HG02970 (cell line): ENCODE measurements around the gene C10orf105.

Source experiments
- ATAC-seq: cut with Tn5 transposase; IDR thresholded peaks from one replicate; pipeline ENCODE4 v1.9.1; 2021; ENCODE audit warnings: mild to moderate bottlenecking, moderate library complexity, moderate number of reproducible peaks; ENCODE audit not compliant: unreplicated experiment, low FRiP score

The C10orf105 gene, protein sequence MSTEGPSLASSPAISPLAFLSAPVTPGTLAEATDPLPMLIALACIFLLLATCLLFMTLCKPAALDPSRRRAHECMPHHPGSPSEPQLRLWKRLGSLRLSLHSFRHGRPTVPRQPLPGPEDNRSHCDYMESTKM

DNA sequence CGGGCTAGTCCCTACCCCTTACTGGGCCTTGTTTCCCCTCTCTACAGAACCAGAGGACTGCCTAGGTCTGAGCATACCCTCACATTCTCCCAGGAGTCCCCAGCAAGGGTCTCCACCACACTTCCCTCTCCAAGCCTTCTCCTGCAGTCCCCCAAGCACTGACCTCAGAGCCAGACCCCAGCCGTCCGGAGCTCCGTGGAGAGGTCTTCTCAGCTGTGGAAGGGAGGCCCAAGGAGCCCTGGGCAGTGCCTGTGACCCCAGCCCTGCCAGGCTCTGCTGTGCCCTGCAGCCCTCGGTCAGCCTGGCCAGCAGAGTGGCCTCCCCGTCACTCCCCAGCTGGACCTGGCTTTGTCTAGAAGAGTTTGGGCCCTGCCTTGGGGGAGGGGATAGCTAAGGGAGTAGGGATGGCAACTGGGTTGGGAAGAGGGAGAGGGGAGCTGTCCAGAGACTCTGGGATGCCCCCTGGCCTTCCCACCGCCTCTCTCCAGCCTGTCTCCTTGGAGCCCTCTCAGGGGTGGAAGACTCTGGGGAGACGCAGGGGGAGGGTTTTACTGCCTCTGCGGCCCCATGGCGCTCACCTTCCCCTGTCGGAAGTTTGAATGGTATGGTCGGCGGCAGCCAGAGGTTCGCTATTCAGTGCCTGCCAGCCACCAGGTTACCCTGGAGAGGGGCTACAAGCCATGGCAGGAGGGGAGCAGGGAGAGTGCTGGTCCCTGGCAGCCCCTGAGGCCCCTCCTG lies at the start of gene C10orf105:
TSS of gene C10orf105 (minus strand) at position 315 of the 738 bp plus-strand sequence. CDS start 3,441 bp downstream, outside the sequence.
- no peak for ATAC-seq

DNA sequence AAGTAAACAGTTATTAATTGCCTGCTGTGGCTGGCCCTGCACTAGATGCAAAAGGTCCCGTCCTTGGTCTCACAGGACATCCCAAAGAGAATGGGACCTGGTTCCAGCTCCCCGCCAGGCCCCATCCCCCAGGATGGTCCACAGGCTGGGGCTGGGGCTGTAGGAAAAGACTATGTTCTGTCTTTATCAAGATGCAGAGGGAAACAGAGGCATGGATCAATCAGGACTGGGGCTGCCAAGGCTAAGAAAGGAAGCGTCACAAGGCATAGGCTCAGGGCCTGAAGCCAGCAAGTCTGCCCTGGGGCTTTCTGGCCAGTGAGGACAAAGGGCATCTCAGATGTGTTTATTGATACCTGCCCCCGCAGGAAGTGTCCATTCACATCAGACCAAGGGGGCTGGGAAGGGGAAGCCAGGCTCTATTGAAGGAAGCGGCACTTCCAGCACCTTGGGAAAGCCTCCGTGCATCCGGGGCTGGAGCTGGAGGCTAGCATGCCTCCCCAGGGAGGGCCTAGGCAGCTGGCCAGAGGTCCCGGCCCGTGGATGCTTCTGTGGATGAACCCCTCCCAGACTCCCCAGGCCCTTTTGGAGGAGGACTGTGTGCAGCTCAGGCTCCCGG lies 48.0 kb upstream of the C10orf105 start:
- ATAC-seq, result no peak

DNA sequence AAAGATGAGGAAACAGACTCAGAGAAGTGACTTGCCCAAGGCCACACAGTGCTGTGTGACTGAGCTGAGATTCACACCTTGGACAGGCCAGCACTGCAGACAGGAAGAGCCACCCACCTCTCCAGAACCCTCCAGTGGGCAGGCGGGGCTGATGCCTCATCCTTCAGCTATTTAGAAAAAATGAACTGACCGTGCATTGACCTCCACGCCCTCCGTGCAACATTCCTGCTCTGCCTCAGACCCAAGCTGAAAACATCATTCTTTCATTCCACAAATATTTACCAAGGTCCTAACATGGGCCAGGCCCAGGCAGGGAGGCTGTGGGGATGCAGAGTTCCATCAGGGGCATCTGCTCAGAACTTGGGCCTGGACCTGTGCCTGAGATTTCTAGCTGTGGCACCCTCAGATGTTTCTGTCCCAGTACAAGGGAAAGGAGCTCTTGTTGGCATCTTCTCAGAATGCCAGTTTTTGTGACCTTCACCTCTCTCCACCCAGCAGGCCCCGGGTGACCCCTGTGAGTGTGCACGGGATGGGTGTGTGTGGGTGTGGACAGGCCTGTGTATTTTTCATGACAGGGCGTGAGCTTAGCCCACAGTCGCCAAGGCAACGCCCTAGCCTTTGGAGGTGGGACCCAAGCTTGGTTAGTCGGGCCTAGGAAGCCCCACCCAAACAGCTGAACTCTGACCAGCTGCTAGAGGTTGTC lies 47.3 kb upstream of the C10orf105 start:
- ATAC-seq, result no peak

DNA sequence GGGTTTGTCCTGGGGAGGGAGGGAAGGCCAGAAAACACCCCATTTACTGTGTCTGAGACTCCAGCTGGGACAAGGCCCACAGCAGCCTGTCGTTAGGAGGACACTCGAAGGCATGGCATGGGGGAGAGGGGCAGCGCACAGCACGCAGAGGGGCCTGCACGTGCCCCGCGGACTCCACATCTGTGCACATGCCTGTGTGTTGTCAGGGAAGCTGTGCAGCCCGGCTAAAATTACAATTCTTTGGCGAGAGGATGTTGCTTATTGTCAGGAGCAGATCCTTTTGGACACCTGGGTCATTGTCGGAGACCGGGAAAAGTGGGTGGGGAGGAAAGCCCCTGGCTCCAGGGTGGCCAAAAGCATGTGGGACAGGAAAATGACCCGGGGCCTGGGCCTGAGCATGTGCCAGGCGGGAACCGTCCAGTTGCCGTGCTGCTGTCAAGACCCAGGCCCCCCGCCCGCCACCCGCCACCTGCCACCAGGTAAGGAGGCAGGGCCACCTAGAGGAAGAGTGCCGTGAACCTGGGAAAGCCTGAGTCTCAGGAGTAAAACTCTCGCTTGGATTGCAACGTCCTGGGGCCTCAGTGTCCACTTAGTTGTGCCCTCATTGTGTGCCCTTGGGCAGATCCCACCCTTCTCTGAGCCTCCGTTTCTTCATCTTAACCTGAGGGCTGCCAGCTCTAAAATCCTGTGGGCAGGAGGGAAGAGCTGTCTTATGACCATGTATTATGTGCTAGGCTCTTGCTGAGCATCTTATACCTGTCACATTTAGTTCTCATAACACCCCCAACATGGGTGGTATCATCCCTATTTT lies 46.5 kb upstream of the C10orf105 start:
- ATAC-seq, result no peak

DNA sequence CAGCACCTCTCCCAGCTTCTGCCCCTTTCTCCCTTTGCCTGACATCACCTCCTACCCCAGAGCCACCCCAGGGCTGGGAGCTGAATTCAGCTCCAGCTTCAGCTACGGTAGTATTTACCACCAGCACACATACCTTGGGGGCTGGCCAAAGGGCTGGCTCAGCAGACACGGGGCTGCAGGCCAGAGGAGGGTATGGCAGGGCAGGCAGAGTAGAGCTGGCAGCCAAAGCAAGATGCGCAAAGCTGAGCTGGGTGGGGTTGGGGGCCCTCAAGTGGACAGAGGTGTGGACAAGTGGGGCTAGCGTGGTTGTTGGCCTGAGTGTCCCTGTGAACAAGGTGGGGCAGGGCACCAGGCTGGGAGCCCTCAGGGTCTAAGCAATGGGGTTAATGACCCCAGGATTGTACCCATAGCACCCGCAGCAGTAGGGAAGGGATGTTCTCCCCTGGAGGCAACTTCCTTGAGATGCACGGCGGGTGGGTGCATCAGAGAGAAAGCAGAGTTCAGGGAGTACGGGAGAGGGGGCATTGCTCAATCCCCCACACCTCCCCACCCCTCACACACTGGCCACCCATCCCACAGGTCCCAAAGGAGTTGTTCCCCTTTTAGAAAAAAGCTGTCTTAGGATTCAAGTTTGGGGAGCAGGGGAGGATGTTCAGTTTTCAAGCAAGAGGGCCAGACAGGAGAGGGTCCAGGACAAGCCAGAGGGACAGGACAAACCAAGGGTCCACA lies 45.8 kb upstream of the C10orf105 start:
- ATAC-seq, result no peak

DNA sequence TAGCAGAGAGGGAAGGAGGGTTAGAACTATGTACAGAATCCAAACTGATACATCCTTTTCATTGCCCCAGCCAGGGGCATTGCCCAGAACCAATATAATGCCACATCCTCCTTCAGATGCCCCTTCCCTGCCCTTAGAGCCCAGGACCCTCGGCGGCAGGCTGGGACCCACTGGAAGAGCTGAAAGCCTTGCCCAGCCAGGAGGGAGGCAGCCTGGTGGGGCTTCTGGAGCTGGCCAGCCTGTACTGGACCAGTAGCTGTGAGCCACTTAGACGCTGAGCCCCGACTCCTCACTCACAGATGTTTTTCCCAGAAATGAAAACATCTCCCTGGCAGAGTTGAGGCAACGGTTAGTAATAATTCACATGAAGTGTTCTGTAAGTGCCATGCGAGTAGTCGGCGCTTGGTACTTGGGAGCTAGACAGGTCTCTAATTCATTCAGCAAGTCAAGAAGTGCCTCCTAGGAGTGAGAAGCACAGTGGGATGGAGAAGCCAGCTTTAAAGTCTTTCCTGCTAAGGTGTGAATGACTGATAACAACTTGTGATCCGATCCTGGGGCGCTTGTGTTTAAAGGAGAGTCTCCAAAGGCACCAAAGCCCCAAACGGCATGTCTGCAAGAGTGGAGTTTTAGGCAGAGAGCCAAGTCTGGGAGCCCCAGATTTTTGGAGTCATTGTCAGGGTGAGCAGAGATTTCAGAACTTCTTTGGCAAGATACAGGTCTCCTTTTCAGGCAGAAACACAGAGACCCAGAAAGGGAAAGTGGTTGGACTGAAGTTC lies 44.0 kb upstream of the C10orf105 start:
- ATAC-seq, result no peak

DNA sequence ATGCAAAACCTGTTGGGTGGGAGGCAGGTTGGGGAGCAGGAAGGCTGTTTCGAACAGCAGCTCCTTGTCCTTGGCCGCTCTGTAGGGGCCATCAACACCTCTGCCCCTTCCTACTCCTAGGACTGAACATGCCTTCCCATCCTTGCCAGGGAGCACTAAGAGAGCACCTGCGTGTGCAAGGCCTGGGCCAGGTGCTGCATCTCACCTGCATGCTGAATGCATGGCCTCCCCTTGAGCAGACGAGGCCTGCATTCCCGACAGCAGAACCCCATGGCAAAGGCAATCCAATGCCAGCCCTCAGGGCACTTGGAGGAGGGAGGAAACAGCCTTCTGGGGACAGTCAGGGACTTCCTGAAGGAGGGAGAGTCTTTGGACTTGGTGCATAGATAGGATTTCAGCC lies 42.7 kb upstream of the C10orf105 start:
- no peak for ATAC-seq

DNA sequence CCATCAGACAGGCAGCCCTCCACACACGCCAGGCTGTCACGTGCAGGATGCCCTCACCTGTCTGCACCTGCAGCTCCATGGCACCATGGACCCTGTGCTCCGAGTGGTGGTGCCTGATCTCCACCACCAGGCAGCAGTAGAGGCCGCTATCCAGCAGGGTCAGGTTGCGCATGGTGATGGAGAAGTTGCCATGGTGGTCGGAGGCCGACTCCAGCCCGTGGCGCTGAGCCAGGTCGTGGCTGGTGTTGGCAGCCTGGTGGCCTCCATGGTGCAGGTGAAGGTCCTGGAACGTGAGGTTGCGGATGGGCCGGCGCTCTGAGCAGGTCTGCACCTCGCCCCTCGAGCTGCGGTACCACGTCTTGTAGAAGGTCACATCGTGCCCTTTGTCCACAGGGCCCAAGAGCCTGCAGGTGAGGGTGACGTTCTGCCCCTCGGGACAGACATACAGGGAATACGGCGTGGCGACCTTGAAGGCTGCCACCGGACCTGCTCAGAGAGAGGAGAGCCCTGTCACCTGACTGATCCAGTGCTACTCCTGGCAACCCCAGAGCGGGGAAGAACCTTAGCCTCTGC lies 42.0 kb upstream of the C10orf105 start:
- no peak for ATAC-seq

DNA sequence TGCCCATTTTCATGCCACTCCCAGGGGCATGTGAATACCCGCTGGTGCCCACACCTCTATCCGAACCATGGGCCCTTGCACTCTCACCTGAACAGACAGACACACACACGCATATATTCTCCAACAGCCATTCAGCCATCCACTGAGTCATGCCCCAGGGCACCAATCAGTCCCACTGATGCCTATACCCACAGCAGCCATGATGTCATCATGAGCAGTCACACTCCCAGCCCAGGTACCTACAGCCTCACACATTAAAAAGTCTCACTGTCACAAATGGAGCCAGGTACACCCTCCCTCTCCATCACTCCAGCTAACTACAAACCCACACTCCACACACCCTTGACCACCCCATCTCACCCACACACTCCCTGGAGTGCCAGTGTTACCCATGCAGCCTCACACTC lies 41.5 kb upstream of the C10orf105 start:
- ATAC-seq, result no peak

DNA sequence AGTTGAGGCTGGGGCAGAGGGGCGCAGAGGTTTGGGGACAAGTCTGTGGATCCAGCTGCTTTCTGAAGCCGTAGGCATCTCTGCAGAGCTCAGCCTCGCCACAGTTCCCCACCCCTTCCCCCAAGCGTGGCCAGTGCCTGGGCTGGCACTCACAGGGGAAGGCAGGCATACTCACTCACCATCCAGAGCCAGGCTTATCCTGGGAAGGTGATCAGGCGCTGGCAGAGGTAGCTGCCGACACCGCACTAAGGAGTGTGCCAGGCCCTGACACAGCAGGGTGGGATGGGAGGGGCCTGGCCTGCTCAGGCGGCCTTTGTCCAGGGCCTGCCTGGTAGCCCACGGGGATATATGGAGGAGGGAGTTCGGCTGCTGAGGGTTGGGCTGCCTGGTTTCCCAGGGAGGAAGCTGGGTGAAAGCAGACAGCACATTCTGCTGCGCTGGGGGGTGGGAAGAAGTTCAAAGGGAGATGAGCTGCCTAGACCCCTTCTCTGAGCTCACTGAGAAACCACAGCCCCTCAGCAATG lies 37.9 kb upstream of the C10orf105 start:
- no peak for ATAC-seq

DNA sequence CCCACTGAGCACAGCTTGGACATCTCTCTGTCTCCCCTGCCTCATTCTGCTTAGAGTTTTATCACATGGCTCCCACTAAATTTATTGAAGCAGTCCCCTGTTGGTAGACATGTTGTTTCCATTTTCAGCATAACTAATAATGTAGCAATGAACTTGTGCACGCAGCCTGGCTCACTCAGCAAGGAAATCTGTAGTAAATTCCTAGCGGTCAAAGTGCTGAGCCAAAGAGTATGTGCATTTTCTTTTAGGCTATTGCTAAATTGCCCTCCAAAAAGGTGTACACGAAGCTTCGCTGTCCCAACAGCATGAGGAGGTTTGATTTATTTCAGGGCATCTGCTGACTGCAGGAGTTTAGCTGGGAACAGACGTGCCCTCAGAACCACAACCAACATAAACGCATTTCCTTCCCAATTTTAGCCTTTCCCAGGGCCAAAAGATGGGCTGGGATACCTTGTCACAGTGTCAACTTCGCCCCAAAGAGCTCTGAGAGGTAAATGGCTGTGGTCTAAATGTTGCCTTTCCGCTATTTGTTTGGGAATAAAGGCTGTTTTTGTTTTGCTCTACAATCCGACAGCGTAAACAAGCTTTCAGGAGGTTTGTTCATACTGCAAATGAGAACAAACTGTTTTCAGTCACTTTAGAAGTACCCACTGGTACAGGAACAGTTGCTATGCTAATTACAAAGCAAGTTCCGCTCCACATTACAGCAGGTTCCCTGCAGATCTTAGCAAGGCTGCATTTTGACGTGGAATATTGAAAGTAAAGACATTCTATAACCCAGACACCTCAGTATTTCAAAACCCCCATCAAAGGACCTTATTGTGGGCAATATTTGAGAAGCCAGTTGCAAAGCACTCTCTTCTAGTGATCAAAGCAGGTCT lies 37.0 kb upstream of the C10orf105 start:
- ATAC-seq, result no peak

DNA sequence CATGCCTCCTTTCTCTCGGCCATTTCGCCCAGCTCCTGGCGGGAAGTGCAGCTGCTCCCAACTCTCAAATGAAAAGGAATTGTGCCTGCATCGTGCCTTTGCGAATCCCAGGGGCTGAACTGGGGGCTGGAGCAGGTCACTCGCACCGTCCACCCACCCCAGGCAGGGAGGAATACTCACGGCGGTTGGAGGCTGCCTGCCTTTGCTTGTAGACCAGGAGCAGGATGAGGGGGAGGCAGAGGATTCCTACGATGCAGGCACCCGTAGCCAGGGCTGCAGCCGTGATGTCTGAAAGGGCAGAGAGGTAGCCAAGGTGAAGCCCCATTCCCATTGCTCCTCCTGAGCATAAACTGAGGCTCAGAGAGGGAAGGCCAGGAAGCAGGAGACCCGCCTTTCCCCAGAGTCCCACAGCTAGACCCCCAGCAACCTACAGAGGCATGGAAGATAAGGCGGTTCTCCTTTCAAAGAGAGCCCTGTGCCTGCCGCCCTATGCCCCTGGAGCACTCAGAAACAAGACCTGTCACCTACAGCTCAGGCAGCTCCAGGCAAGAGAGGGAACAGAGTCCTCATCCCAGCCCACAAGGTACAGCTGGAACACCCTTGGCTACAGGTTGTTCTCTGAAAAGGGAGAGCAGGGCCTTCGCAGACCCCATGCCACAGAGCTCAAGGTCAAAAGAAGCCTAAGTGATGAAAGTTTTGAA lies 35.8 kb upstream of the C10orf105 start:
- ATAC-seq, result no peak

DNA sequence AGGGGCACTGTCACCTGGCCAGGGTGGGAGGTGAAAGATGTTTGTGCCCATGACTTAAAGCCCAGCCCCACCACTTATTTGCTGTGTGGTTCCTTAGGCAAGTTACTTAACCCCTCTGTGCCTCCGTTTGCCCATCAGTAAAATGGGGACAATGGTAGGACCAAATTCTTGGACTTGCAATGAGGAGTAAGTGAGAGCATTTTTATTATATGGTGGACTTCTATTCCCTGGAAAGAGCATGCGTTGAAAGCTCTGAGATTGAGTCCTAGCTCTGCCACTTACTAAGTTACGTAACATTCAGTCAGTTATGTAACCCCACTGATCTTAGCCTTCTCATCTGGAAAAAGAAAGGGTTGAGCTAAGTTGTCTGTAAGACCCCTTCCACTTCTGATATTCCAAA lies 35.0 kb upstream of the C10orf105 start:
- no peak for ATAC-seq

DNA sequence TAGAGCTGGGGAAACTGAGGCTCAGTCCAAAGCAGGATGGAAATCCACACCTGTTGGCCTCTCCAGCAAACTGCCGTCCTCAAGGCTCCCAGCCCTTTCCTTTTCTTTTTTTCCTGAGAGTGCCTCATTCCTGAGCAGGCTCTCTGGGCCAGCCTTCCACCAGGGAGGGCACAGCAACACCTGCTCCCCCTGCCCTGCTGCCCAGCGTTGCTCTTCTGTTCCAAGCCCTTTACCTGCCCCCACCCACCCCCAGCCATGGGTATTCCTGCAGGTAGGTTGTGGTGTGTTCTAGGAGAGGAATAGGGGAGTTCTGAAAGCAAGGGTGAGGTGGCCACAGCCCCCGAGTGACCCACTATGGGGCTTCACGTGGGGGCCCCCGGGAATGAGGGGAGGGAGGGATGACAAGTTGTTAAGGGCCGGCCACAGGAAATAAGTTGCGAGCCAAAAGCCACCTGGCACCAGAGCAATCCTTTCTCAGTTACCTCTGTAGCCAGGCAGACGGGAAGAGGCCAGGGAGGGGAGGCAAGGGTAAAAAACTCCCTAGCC lies 34.5 kb upstream of the C10orf105 start:
- ATAC-seq, result no peak

DNA sequence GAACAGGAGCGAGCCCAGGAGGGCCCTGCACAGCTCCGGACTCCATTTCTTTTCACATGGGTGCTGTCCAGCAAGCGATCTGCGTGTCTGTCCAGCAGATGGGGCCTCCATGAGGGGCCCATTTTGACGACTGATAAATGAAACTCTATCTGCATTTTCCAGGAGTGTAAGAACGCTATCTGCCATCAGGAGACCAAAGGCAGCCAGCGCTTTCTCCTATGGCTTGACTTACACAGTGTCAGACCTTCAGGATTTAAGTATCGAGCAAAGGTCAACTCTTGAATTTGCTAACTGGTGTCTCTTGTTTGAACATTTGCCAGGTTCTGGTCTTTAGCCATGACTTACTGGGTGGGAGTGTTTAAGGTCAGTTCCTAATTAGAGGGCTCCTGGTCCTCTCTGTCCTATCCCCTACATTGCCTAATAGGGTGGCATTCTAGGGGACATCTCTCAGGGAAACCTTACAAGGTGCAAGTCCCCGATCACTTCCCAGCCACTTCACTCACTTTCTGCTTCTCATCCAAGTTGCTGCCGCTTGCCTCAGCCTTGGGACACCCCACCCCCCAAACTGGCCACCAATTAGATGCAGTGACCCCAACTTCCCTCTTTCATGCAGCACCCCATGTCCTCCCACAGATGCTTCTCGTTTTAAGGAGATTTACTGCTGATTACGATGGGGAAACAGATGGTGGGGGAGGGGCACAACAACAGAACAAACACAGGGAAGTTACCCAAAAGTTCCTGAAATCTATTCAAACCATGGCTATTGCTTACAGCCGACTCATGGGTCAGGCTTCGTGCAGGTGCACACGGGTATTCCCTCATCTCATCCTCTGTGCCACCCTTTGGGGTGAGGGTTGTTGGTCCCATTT lies 33.7 kb upstream of the C10orf105 start:
- ATAC-seq, result no peak
